SU-DHL-6 (cell line): ENCODE measurements around the gene CIRBP.

Experiments used
- H2AFZ ChIP-seq: fragments of 200-600 bp; sonication (generic); 2 replicates; pipeline ENCODE4 v1.6.1; 2014; ENCODE audit warnings: low read depth, mild to moderate bottlenecking, moderate library complexity, mixed read lengths, antibody characterized with exemption, low read length; ENCODE audit not compliant: severe bottlenecking
- H3F3A ChIP-seq: fragments of 200-600 bp; shearing (Covaris generic); 2 replicates; pipeline ENCODE4 v1.6.0; 2016; ENCODE audit warnings: antibody characterized with exemption, mild to moderate bottlenecking; ENCODE audit not compliant: insufficient read depth
- H3K27ac ChIP-seq: fragments of 200-600 bp; sonication (generic); 2 replicates; pipeline ENCODE4 v1.5.1; 2016; ENCODE audit warnings: low read depth, mild to moderate bottlenecking, low read length, moderate library complexity, mixed read lengths
- H3K27me3 ChIP-seq: fragments of 200-600 bp; sonication (generic), shearing (Covaris generic); 2 replicates; pipeline ENCODE4 v1.6.0; 2014; ENCODE audit warnings: mild to moderate bottlenecking, low read length
- H3K36me3 ChIP-seq: fragments of 200-600 bp; sonication (generic); 2 replicates; pipeline ENCODE4 v1.6.1; 2014; ENCODE audit warnings: mild to moderate bottlenecking, low read length, mixed read lengths
- H3K4me2 ChIP-seq: fragments of 300-600, 200-600 bp; shearing (Covaris generic), sonication (generic); 2 replicates; pipeline ENCODE4 v1.6.0; 2014; ENCODE audit warnings: low read length, low read depth, mild to moderate bottlenecking; ENCODE audit not compliant: poor library complexity, severe bottlenecking
- H3K4me3 ChIP-seq: fragments of 200-600 bp; sonication (generic); 2 replicates; pipeline ENCODE4 v1.5.1; 2014; ENCODE audit warnings: antibody characterized with exemption, low read length, mild to moderate bottlenecking, mixed read lengths; ENCODE audit not compliant: insufficient read depth, poor library complexity, severe bottlenecking
- H3K79me2 ChIP-seq: fragments of 200-600 bp; sonication (generic); 2 replicates; pipeline ENCODE4 v1.6.1; 2014; ENCODE audit warnings: mild to moderate bottlenecking, low read length, moderate library complexity; ENCODE audit not compliant: insufficient read depth
- H3K9ac ChIP-seq: fragments of 200-600 bp; sonication (generic); 2 replicates; pipeline ENCODE4 v1.7.0; 2014; ENCODE audit warnings: mild to moderate bottlenecking, low read length
- H3K9me2 ChIP-seq: fragments of 200-600 bp; sonication (generic); replicated peaks from 2 replicates; pipeline ENCODE4 v1.6.1; 2014; ENCODE audit warnings: low read length; ENCODE audit not compliant: insufficient read depth
- H3K9me3 ChIP-seq: fragments of 200-600 bp; sonication (generic); 2 replicates; pipeline ENCODE4 v1.6.1; 2014; ENCODE audit warnings: low read length, mixed read lengths; ENCODE audit not compliant: insufficient read depth
- H4K20me1 ChIP-seq: fragments of 200-600 bp; sonication (generic); 2 replicates; pipeline ENCODE4 v1.6.1; 2014; ENCODE audit warnings: low read depth, mild to moderate bottlenecking, antibody characterized with exemption, low read length, moderate library complexity, mixed read lengths
- EZH2phosphoT487 ChIP-seq: fragments of 200-600 bp; sonication (generic), shearing (Covaris generic); conservative IDR thresholded peaks from 2 replicates; pipeline ENCODE4 v1.6.1; 2018; ENCODE audit warnings: mild to moderate bottlenecking, antibody characterized with exemption, low read length, moderate library complexity, mixed read lengths
- TF ChIP-seq, protein P1 (sequence below): fragments of 200-600 bp; sonication (generic); IDR thresholded peaks from one replicate; pipeline ENCODE4 v1.5.1; 2017; ENCODE audit warnings: antibody characterized with exemption, mild to moderate bottlenecking, low read length, moderate library complexity; ENCODE audit not compliant: insufficient read depth, poor library complexity, severe bottlenecking

Gene CIRBP

DNA sequence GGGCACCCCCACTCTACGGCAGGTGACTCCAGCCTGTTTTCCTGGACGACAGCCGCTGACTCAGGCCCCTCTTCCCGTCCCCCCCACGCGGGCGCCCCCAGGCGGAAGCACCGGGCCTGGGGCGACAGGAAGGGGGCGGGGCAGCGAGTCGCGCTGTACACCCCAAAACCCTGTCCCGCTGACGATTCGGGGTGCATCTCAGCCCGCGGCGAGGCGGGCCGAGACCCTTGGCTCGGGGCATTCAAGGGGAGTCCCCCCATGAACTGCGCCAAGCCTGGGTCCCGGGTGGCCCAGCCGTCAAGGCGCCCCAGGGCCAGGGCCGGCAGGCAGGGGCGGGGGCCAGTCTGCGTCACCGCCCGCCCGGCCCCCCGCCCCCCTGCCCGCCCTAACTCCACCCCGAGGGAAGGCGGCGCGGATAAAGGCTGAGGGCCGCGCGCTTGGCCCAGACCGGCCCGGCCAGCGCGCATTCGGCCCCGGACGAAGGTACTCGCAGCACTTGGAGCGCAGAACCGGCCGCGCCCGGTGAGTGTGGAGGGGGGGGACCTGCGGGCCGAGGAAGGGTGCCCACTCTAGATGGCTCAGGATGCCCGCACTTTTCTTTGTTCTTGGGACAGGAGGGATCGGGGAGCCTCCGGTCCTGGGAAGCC lies 20.9 kb upstream of the CIRBP start, which contains the start of gene MIDN:
TSS of gene MIDN (plus strand) at position 445 of the 647 bp plus-strand sequence. CDS start 1,714 bp downstream, outside the sequence.
- Histone ChIP-seq H3K4me3 (peak within 1 kb of the TSS; percentile 80), H3K79me2 (peaks cover 21% of the 10 kb centered on the region), H3K27me3 (no peaks in the 10 kb centered on the region), H3K27ac (peak within 1 kb of the TSS; percentile 89), H3K9me3 (no peaks in the 10 kb centered on the region), H3K4me2 (peak within 1 kb of the TSS; percentile 83), H3K9ac (peak within 1 kb of the TSS; percentile 88), H4K20me1 (no peaks in the 10 kb centered on the region), H2AFZ (peak within 1 kb of the TSS; percentile 56), H3K36me3 (no peaks in the 10 kb centered on the region), H3F3A (peaks cover 26% of the 10 kb centered on the region; the same call in 1 of the 2 replicates), H3K9me2 (no peaks in the 10 kb centered on the region)
- TF ChIP-seq EZH2phosphoT487: no peak
- TF ChIP-seq, protein P1, sequence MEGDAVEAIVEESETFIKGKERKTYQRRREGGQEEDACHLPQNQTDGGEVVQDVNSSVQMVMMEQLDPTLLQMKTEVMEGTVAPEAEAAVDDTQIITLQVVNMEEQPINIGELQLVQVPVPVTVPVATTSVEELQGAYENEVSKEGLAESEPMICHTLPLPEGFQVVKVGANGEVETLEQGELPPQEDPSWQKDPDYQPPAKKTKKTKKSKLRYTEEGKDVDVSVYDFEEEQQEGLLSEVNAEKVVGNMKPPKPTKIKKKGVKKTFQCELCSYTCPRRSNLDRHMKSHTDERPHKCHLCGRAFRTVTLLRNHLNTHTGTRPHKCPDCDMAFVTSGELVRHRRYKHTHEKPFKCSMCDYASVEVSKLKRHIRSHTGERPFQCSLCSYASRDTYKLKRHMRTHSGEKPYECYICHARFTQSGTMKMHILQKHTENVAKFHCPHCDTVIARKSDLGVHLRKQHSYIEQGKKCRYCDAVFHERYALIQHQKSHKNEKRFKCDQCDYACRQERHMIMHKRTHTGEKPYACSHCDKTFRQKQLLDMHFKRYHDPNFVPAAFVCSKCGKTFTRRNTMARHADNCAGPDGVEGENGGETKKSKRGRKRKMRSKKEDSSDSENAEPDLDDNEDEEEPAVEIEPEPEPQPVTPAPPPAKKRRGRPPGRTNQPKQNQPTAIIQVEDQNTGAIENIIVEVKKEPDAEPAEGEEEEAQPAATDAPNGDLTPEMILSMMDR: peak; percentile 47

DNA sequence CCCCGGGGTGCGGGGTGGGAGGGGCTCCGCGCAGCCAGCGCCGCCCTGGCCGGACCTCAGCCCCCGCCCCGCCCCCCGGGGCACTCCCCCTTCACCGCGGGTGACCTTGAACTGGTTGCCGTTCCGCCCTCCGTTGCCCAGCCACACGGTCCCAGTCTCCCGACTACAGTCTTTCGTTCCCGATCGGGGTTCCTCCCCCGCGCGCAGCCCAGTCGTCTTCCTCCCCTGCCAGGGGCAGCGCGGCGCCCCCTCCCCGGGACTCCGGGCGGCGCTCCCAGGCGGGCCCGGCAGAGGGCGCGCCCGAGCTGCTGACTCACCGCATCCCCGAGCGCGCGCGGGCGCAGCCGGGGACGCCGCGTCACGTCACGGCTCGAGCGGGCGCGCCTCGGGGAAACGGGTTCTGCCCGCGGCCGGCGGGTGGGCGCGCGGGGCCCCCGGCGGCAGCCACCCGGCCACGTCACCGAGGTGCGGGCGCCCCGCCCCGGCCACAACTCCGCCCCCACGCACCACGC lies 20.3 kb upstream of the CIRBP start:
- H3F3A ChIP-seq: peaks cover 20% of the 10 kb centered on the region; the same call in 1 of the 2 replicates
- no peak for TF ChIP-seq EZH2phosphoT487
- TF ChIP-seq, protein P1: peak; percentile 78
- peak overlapping the region; percentile 88 for H3K9ac ChIP-seq
- H4K20me1 ChIP-seq: no peaks in the 10 kb centered on the region
- peak overlapping the region; percentile 56 for H2AFZ ChIP-seq
- H3K4me3 ChIP-seq: peak overlapping the region; percentile 80
- peaks cover 27% of the 10 kb centered on the region for H3K79me2 ChIP-seq
- no peaks in the 10 kb centered on the region for H3K9me2 ChIP-seq
- no peaks in the 10 kb centered on the region for H3K36me3 ChIP-seq
- H3K9me3 ChIP-seq: no peaks in the 10 kb centered on the region
- H3K27ac ChIP-seq: peak overlapping the region; percentile 89
- peak overlapping the region; percentile 83 for H3K4me2 ChIP-seq
- H3K27me3 ChIP-seq: no peaks in the 10 kb centered on the region

DNA sequence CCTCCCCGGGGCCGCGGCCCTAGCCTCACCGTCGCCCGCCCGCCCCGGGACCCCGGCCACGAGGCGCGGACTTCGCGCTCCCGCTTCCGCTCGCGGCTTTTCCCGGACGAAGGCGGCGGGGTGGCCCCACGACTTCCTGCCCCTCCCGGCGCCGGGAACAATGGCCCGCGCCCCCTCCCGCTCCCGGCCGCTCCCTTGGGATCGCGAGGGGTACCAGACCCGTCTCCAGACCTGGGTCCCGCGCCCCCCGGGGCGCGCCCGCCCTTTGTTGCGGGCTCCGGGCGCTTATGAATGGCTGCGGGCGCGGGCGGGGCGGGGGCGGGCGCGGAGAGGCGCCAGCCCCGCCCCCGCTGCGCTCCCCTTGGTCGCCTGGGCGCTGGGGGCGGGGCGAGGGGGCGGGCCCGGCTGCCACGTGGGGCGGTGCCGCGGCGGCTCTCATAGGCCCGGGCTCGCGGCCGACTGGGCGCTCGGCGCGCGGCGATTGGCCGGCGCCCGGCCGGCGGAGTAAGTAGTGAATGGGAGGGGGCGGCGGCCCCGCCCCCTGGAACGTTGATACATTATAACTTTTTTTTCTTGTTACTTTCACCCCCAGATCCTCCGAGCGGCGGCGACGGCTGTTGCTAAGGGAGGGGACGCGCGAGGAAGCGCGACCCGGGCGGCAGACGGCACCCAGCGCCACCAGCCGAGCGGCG lies 19.7 kb upstream of the CIRBP start:
- Histone ChIP-seq H3K4me2 (peak overlapping the region; percentile 85), H3K79me2 (peaks cover 27% of the 10 kb centered on the region), H3K9ac (peak overlapping the region; percentile 98), H3K4me3 (peak overlapping the region; percentile 99), H3K36me3 (no peaks in the 10 kb centered on the region), H4K20me1 (no peaks in the 10 kb centered on the region), H3K27ac (peak overlapping the region; percentile 92), H3F3A (peaks cover 20% of the 10 kb centered on the region; the same call in 1 of the 2 replicates), H3K9me3 (no peaks in the 10 kb centered on the region), H2AFZ (no peak overlapping the region), H3K9me2 (no peaks in the 10 kb centered on the region), H3K27me3 (no peaks in the 10 kb centered on the region)
- TF ChIP-seq EZH2phosphoT487: no peak
- TF ChIP-seq, protein P1: no peak
